OCI-LY1 (cell line): ENCODE measurements around the gene ABCA7.

Source experiments
- H2AFZ ChIP-seq: fragments of 200-600 bp; sonication (generic), shearing (Covaris generic); 2 replicates; pipeline ENCODE4 v1.6.0; 2014; ENCODE audit warnings: antibody characterized with exemption, mild to moderate bottlenecking, low read length
- H3F3A ChIP-seq: fragments of 200-600 bp; sonication (generic), shearing (Covaris generic); 2 replicates; pipeline ENCODE4 v1.6.0; 2014; ENCODE audit warnings: mild to moderate bottlenecking, antibody characterized with exemption, low read length, moderate library complexity; ENCODE audit not compliant: insufficient read depth
- H3K27ac ChIP-seq: fragments of 200-600 bp; sonication (generic); 2 replicates; pipeline ENCODE4 v1.5.1; 2014; ENCODE audit warnings: low read length, mixed run types, mild to moderate bottlenecking, low read depth; ENCODE audit not compliant: poor library complexity, severe bottlenecking
- H3K27me3 ChIP-seq: fragments of 200-600 bp; sonication (generic); 2 replicates; pipeline ENCODE4 v1.6.0; 2014; ENCODE audit warnings: antibody characterized with exemption, mild to moderate bottlenecking, low read length, moderate library complexity; ENCODE audit not compliant: insufficient read depth
- H3K36me3 ChIP-seq: fragments of 200-600 bp; sonication (generic); 2 replicates; pipeline ENCODE4 v1.6.1; 2014; ENCODE audit warnings: mild to moderate bottlenecking, antibody characterized with exemption, low read length, moderate library complexity, mixed read lengths; ENCODE audit not compliant: insufficient read depth
- H3K4me1 ChIP-seq: fragments of 200-600 bp; sonication (generic); 2 replicates; pipeline ENCODE4 v1.5.1; 2014; ENCODE audit warnings: mild to moderate bottlenecking, low read length, moderate library complexity; ENCODE audit not compliant: insufficient read depth, severe bottlenecking
- H3K4me2 ChIP-seq: fragments of 200-600 bp; sonication (generic), shearing (Covaris generic); 2 replicates; pipeline ENCODE4 v1.6.1; 2014; ENCODE audit warnings: low read length
- H3K4me3 ChIP-seq: fragments of 200-600 bp; sonication (generic); 2 replicates; pipeline ENCODE4 v1.5.1; 2014; ENCODE audit warnings: low read length, low read depth, mild to moderate bottlenecking, mixed read lengths; ENCODE audit not compliant: poor library complexity, severe bottlenecking
- H3K79me2 ChIP-seq: fragments of 200-600 bp; shearing (Covaris generic); 2 replicates; pipeline ENCODE4 v1.6.1; 2016; ENCODE audit warnings: mixed run types, low read length, mixed read lengths; ENCODE audit not compliant: insufficient read depth
- H3K9ac ChIP-seq: fragments of 200-600 bp; sonication (generic), shearing (Covaris generic); 2 replicates; pipeline ENCODE4 v1.6.1; 2014; ENCODE audit warnings: mild to moderate bottlenecking, low read length, mixed read lengths
- H3K9me2 ChIP-seq: fragments of 200-600 bp; sonication (generic), shearing (Covaris generic); 2 replicates; pipeline ENCODE4 v1.6.1; 2014; ENCODE audit warnings: low read depth, mild to moderate bottlenecking, low read length, mixed read lengths
- H3K9me3 ChIP-seq: fragments of 200-600 bp; shearing (Covaris generic); 2 replicates; pipeline ENCODE4 v1.6.1; 2014; ENCODE audit warnings: low read length, mixed read lengths
- H4K20me1 ChIP-seq: fragments of 200-600 bp; sonication (generic), shearing (Covaris generic); 2 replicates; pipeline ENCODE4 v1.6.0; 2016; ENCODE audit warnings: mild to moderate bottlenecking, low read length; ENCODE audit not compliant: insufficient read depth
- CTCF ChIP-seq: fragments of 200-600 bp; sonication (generic), shearing (Covaris generic); IDR thresholded peaks from 2 replicates; pipeline ENCODE4 v1.5.1; 2017; ENCODE audit warnings: mild to moderate bottlenecking, antibody characterized with exemption, low read length, moderate library complexity, mixed read lengths
- EZH2 ChIP-seq: fragments of 200-600 bp; sonication (generic), shearing (Covaris generic); IDR thresholded peaks from 2 replicates; pipeline ENCODE4 v1.8.0; 2017; ENCODE audit warnings: borderline replicate concordance, mixed run types, mild to moderate bottlenecking, antibody characterized with exemption, low read length, moderate library complexity, mixed read lengths

The ABCA7 gene

GRCh38 chr19:1082165-1082927 lies 42.4 kb downstream of the ABCA7 start:
- H3K4me3 ChIP-seq, result no peak overlapping the region
- no peak for TF ChIP-seq CTCF
- no peak for TF ChIP-seq EZH2
- H3K9ac ChIP-seq, result no peak overlapping the region
- H3K4me1 ChIP-seq, result peaks cover 30% of the 10 kb centered on the region
- H3K9me3 ChIP-seq, result no peaks in the 10 kb centered on the region
- H4K20me1 ChIP-seq, result no peaks in the 10 kb centered on the region
- no peak overlapping the region for H3K27ac ChIP-seq
- H2AFZ ChIP-seq, result no peak overlapping the region
- H3K27me3 ChIP-seq, result no peaks in the 10 kb centered on the region
- H3K9me2 ChIP-seq, result no peaks in the 10 kb centered on the region
- no peaks in the 10 kb centered on the region for H3K79me2 ChIP-seq
- peak overlapping the region; percentile 37; the same call in 1 of the 2 replicates for H3K4me2 ChIP-seq
- peaks cover 77% of the 10 kb centered on the region for H3K36me3 ChIP-seq
- no peaks in the 10 kb centered on the region for H3F3A ChIP-seq

GRCh38 chr19:1082928-1083816 lies 43.3 kb downstream of the ABCA7 start:
- Histone ChIP-seq H3K4me1 (peaks cover 30% of the 10 kb centered on the region), H3K27ac (peak overlapping the region; percentile 49), H3K36me3 (peaks cover 78% of the 10 kb centered on the region), H3K27me3 (no peaks in the 10 kb centered on the region), H4K20me1 (no peaks in the 10 kb centered on the region), H3K9me2 (no peaks in the 10 kb centered on the region), H3K4me3 (no peak overlapping the region), H3K4me2 (no peak overlapping the region), H3K79me2 (no peaks in the 10 kb centered on the region), H3K9me3 (no peaks in the 10 kb centered on the region), H3K9ac (no peak overlapping the region), H3F3A (peaks cover 2% of the 10 kb centered on the region; the same call in 1 of the 2 replicates), H2AFZ (no peak overlapping the region)
- TF ChIP-seq CTCF, result no peak
- no peak for TF ChIP-seq EZH2

GRCh38 chr19:1084024-1084868 lies 44.3 kb downstream of the ABCA7 start:
- H3K4me1 ChIP-seq, result peaks cover 41% of the 10 kb centered on the region
- no peak overlapping the region for H3K9ac ChIP-seq
- H3F3A ChIP-seq, result peaks cover 2% of the 10 kb centered on the region; the same call in 1 of the 2 replicates
- H4K20me1 ChIP-seq, result no peaks in the 10 kb centered on the region
- H3K9me2 ChIP-seq, result no peaks in the 10 kb centered on the region
- no peak overlapping the region for H3K4me2 ChIP-seq
- no peak overlapping the region for H2AFZ ChIP-seq
- no peak overlapping the region for H3K4me3 ChIP-seq
- peak overlapping the region; percentile 49 for H3K27ac ChIP-seq
- H3K36me3 ChIP-seq, result peaks cover 85% of the 10 kb centered on the region
- no peak for TF ChIP-seq CTCF
- TF ChIP-seq EZH2, result no peak
- H3K27me3 ChIP-seq, result no peaks in the 10 kb centered on the region
- no peaks in the 10 kb centered on the region for H3K79me2 ChIP-seq
- no peaks in the 10 kb centered on the region for H3K9me3 ChIP-seq
